Endothelial cell of umbilical vein (primary cell): ENCODE results near the gene RRP1.

ENCODE experiments used
- CTCF ChIP-seq, 2 donors: IDR thresholded peaks; 1 replicate in 1 of 2; 2 replicates in 1 of 2; pipeline ENCODE4 v1.5.1; 2011; ENCODE audit warnings: low read length in 2 of 2, mild to moderate bottlenecking in 2 of 2, moderate library complexity in 2 of 2, control low read depth in 1 of 2, inconsistent platforms in 1 of 2, low read depth in 1 of 2; ENCODE audit not compliant: insufficient read depth in 1 of 2; ENCODE audit errors: extremely low read depth in 1 of 2
- MAX ChIP-seq: IDR thresholded peaks from 2 replicates; pipeline ENCODE4 v1.6.1; 2011; ENCODE audit not compliant: insufficient read depth, insufficient read length
- POLR2A ChIP-seq: IDR thresholded peaks from 2 replicates; pipeline ENCODE4 v1.6.1; 2012; ENCODE audit warnings: low read depth, mild to moderate bottlenecking, control low read depth, low read length

- TF ChIP-seq MAX (no peak), POLR2A (no peak), CTCF (IDR thresholded peaks at IDR 0.05; ENCODE audit: extremely low read depth in 1 of 2, insufficient read depth in 1 of 2, low read depth in 1 of 2, low read length in 2 of 2) (no peak)
Measured at GRCh38 chr21:43794857-43795256, 5.5 kb downstream of the RRP1 start.
